Hepatocyte (in vitro differentiated cells): Measurements from ENCODE around the gene CABYR. TPM values are rescaled to one million over a fixed set of nuclear protein-coding genes. Genes with fewer than 3 reads are reported as not detected.

Source experiments
- DNase-seq: peaks from one replicate; pipeline ENCODE4 v3.0.0-alpha.2; 2016; ENCODE audit warnings: low spot score
- H2AFZ ChIP-seq: fragments of 200-600 bp; sonication (generic); 2 replicates; pipeline ENCODE4 v1.6.0; 2016; ENCODE audit warnings: antibody characterized with exemption, mild to moderate bottlenecking
- H3K27ac ChIP-seq: fragments of 200-600 bp; sonication (generic); 2 replicates; pipeline ENCODE4 v1.5.1; 2016; ENCODE audit warnings: mild to moderate bottlenecking
- H3K27me3 ChIP-seq: fragments of 200-600 bp; sonication (generic); 2 replicates; pipeline ENCODE4 v1.6.1; 2016
- H3K36me3 ChIP-seq: fragments of 200-600 bp; sonication (generic); replicated peaks from 2 replicates; pipeline ENCODE4 v1.5.1; 2016; ENCODE audit warnings: low read depth; ENCODE audit not compliant: insufficient read depth
- H3K4me1 ChIP-seq: fragments of 200-600 bp; sonication (generic); 2 replicates; pipeline ENCODE4 v1.5.1; 2016; ENCODE audit warnings: mild to moderate bottlenecking, moderate library complexity; ENCODE audit not compliant: insufficient read depth
- H3K4me2 ChIP-seq: fragments of 200-600 bp; sonication (generic); 2 replicates; pipeline ENCODE4 v1.6.0; 2016
- H3K4me3 ChIP-seq: fragments of 200-600 bp; sonication (generic); 2 replicates; pipeline ENCODE4 v1.5.1; 2016; ENCODE audit warnings: mild to moderate bottlenecking
- H3K79me2 ChIP-seq: fragments of 200-600 bp; sonication (generic); 2 replicates; pipeline ENCODE4 v1.6.0; 2017; ENCODE audit warnings: mild to moderate bottlenecking
- H3K9me2 ChIP-seq: fragments of 200-600 bp; sonication (generic); replicated peaks from 2 replicates; pipeline ENCODE4 v1.6.0; 2017; ENCODE audit warnings: mild to moderate bottlenecking; ENCODE audit not compliant: insufficient read depth
- H3K9me3 ChIP-seq: fragments of 200-600 bp; sonication (generic); 2 replicates; pipeline ENCODE4 v1.5.1; 2016; ENCODE audit warnings: low read depth, mild to moderate bottlenecking
- H4K20me1 ChIP-seq: fragments of 200-600 bp; sonication (generic); 2 replicates; pipeline ENCODE4 v1.6.0; 2016; ENCODE audit warnings: mild to moderate bottlenecking; ENCODE audit not compliant: insufficient read depth, poor library complexity, severe bottlenecking
- EZH2 ChIP-seq: fragments of 200-600 bp; sonication (generic); IDR thresholded peaks from 2 replicates; pipeline ENCODE4 v1.6.1; 2016; ENCODE audit warnings: antibody characterized with exemption, mild to moderate bottlenecking, borderline replicate concordance
- EZH2phosphoT487 ChIP-seq: fragments of 200-600 bp; sonication (generic); IDR thresholded peaks from one replicate; pipeline ENCODE4 v1.6.1; 2018; ENCODE audit warnings: antibody characterized with exemption, mild to moderate bottlenecking, low read depth, moderate library complexity; ENCODE audit not compliant: unreplicated experiment, severe bottlenecking
- WGBS: methylation state at CpG from one replicate; pipeline ENCODE4 v1.1.6; 2016; ENCODE audit warnings: low lambda C conversion rate; ENCODE audit errors: missing lambda C conversion rate; 5-methylcytosine and 5-hydroxymethylcytosine counted together
- polyA plus RNA-seq: library from polyadenylated mRNA; unstranded; fragments of >200 nt; fragmentation: Nextera tagmentation; extraction: Ambion mirVana; gene quantifications from 2 replicates; pipeline ENCODE4 v1.2.1, GENCODE V29; 2016
- total RNA-seq: library from RNA; depleted of rRNA; stranded (reverse); fragments of >200 nt; gene quantifications from 2 replicates; pipeline ENCODE4 v1.2.3, GENCODE V29; 2014
- TF ChIP-seq, protein P1 (sequence below): fragments of 200-600 bp; sonication (generic); IDR thresholded peaks from 2 replicates; pipeline ENCODE4 v1.5.1; 2016; ENCODE audit warnings: antibody characterized with exemption, mild to moderate bottlenecking; ENCODE audit not compliant: poor library complexity

Gene CABYR
- total and polyA plus RNA-seq, 2 experiments from 2014 or later, result 3.6 to 5.3 TPM

DNA sequence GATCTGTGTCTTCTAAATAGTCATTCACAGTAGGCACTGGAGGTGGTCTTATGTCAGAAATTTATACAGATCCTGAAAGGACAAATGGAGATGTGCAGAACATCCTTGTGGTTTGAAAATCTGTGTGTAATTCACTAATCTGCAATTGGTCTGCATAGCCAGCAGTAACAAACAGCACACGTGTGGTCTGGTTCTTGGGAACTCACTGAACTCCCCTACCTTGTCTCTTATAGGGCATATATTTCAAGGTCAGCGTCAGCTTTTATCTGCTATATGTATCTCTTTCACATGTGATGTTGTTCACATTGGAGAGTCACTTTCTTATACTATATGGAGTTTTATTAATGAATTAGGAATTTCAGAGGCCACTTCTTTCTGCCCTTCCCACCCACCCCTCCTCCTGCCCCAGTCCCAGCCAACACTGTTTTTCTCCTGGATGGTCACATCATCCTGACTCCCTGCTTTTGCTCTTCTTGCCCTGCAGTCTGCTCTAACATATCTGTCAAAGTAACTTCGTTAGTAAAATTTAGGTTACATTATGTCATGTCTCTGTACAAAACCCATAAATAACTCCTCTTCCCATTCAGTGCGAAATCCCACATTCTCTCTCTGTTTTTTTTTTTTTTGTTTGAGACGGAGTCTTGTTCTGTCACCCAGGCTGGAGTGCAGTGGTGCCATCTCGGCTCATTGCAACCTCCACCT is 35.4 kb upstream of the CABYR start:
- H3K27me3 ChIP-seq, result no peaks in the 10 kb centered on the region
- H3K36me3 ChIP-seq, result no peaks in the 10 kb centered on the region
- no peaks in the 10 kb centered on the region for H3K9me2 ChIP-seq
- H3K9me3 ChIP-seq, result no peaks in the 10 kb centered on the region
- no peak overlapping the region for H2AFZ ChIP-seq
- no peak for DNase-seq
- no peak overlapping the region for H3K4me2 ChIP-seq
- H3K4me1 ChIP-seq, result no peaks in the 10 kb centered on the region
- no peak overlapping the region for H3K27ac ChIP-seq
- H3K4me3 ChIP-seq, result no peak overlapping the region
- H4K20me1 ChIP-seq, result no peaks in the 10 kb centered on the region
- WGBS, result 70% methylated on average over 6 of the region's 6 CpGs
- H3K79me2 ChIP-seq, result no peaks in the 10 kb centered on the region
- TF ChIP-seq EZH2phosphoT487 (no peak), EZH2 (no peak)
- TF ChIP-seq, protein P1, sequence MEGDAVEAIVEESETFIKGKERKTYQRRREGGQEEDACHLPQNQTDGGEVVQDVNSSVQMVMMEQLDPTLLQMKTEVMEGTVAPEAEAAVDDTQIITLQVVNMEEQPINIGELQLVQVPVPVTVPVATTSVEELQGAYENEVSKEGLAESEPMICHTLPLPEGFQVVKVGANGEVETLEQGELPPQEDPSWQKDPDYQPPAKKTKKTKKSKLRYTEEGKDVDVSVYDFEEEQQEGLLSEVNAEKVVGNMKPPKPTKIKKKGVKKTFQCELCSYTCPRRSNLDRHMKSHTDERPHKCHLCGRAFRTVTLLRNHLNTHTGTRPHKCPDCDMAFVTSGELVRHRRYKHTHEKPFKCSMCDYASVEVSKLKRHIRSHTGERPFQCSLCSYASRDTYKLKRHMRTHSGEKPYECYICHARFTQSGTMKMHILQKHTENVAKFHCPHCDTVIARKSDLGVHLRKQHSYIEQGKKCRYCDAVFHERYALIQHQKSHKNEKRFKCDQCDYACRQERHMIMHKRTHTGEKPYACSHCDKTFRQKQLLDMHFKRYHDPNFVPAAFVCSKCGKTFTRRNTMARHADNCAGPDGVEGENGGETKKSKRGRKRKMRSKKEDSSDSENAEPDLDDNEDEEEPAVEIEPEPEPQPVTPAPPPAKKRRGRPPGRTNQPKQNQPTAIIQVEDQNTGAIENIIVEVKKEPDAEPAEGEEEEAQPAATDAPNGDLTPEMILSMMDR, result no peak

DNA sequence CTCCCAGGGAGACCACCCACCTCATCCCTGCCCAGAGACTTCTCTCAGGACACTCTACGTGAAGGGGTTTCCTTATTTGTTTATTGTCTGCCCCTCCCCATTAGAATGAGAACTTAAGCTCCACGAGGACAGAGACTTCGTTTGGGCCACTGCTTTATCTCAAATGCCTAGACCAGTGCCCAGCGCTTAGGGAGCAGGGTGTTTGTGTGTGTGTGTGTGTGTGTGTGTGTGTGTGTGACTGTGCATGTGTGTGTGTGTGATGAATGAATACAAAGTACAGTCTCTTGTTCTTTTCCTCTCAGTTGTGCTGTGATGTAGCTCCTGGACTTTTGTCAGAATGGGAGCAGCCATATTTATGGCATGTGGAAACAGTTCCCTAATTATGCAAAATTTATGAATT is 34.4 kb upstream of the CABYR start:
- H3K79me2 ChIP-seq, result no peaks in the 10 kb centered on the region
- WGBS, result 65% methylated on average over 4 of the region's 4 CpGs
- H2AFZ ChIP-seq, result no peak overlapping the region
- DNase-seq, result no peak
- H3K27me3 ChIP-seq, result no peaks in the 10 kb centered on the region
- TF ChIP-seq EZH2phosphoT487, result no peak
- TF ChIP-seq, protein P1, result no peak
- TF ChIP-seq EZH2, result no peak
- no peaks in the 10 kb centered on the region for H4K20me1 ChIP-seq
- no peak overlapping the region for H3K4me2 ChIP-seq
- H3K9me3 ChIP-seq, result no peaks in the 10 kb centered on the region
- no peak overlapping the region for H3K27ac ChIP-seq
- H3K4me1 ChIP-seq, result no peaks in the 10 kb centered on the region
- H3K36me3 ChIP-seq, result no peaks in the 10 kb centered on the region
- no peak overlapping the region for H3K4me3 ChIP-seq
- no peaks in the 10 kb centered on the region for H3K9me2 ChIP-seq

DNA sequence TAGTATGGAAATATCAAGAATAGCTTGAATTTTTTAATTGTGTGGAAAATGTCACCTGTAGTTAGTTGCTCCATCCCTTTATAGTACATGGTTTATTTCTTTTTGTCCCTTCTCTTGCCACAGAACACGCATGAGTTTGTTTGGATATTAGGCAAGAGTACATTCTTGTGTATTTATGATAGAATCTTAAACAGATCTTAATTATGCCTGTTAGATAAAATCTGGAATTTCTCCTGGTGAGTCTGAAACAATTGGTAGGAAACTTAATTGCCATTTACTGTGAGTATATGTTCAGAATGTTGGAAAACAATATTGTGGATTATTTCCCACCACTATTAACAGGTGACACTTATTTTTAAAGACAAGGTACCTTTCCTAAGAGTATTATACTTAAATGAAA is 30.2 kb upstream of the CABYR start:
- DNase-seq, result no peak
- 70% methylated on average over 1 of the region's 1 CpG for WGBS
- TF ChIP-seq EZH2phosphoT487 (no peak), EZH2 (no peak)
- TF ChIP-seq, protein P1, result no peak

More for the DNA sequence above, 30.2 kb upstream of the CABYR start:
- Histone ChIP-seq H3K79me2 (no peaks in the 10 kb centered on the region), H3K9me2 (no peaks in the 10 kb centered on the region), H3K9me3 (no peaks in the 10 kb centered on the region), H3K4me2 (no peak overlapping the region), H4K20me1 (no peaks in the 10 kb centered on the region), H3K4me1 (peaks cover 4% of the 10 kb centered on the region), H3K4me3 (no peak overlapping the region), H3K36me3 (no peaks in the 10 kb centered on the region), H3K27ac (no peak overlapping the region), H2AFZ (no peak overlapping the region), H3K27me3 (no peaks in the 10 kb centered on the region)
